Neural cell (in vitro differentiated cells): ENCODE results near the gene RBM39.

Experiments
- CTCF ChIP-seq: fragments of 450-650 bp; IDR thresholded peaks from 2 replicates; pipeline ENCODE4 v1.5.1; 2014; ENCODE audit warnings: antibody characterized with exemption, mild to moderate bottlenecking, moderate library complexity; ENCODE audit not compliant: poor library complexity, severe bottlenecking
- EZH2 ChIP-seq: fragments of 200-600, 300-800 bp; shearing (Covaris generic), sonication (generic); IDR thresholded peaks from 2 replicates; pipeline ENCODE4 v1.6.1; 2014; ENCODE audit warnings: antibody characterized with exemption, low read length, borderline replicate concordance, mild to moderate bottlenecking; ENCODE audit not compliant: insufficient read depth, poor library complexity, severe bottlenecking

DNA sequence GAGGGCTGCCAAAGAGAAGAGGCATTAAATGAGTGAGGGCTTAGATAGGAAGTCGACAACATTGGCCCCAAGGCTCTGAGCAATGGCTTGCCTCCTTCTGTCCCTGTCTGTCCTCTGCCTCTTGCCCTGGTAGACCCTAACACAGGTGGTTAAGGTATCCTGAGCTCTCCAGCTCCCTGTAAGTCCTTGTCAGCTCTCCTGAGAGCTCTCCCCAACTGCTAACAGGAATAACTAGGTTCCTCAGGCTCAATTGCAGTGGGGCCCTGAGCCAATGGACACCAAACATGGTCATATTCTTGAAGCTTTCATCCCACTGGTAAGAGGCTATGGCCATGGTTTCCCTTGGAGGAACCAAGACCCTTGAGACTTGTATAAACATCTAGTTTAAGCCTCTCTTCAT lies 72.4 kb downstream of the RBM39 start:
- TF ChIP-seq EZH2 (no peak), CTCF (no peak)
